ENCODE results near the gene CSF1R. TPM values are rescaled to one million over a fixed set of nuclear protein-coding genes. Genes with fewer than 3 reads are reported as not detected.

CSF1R gene
- total and polyA plus RNA-seq, 2 donors (not counting 3 experiments of a cell fraction or from before 2014, with no cell fraction given), result not detected

DNA sequence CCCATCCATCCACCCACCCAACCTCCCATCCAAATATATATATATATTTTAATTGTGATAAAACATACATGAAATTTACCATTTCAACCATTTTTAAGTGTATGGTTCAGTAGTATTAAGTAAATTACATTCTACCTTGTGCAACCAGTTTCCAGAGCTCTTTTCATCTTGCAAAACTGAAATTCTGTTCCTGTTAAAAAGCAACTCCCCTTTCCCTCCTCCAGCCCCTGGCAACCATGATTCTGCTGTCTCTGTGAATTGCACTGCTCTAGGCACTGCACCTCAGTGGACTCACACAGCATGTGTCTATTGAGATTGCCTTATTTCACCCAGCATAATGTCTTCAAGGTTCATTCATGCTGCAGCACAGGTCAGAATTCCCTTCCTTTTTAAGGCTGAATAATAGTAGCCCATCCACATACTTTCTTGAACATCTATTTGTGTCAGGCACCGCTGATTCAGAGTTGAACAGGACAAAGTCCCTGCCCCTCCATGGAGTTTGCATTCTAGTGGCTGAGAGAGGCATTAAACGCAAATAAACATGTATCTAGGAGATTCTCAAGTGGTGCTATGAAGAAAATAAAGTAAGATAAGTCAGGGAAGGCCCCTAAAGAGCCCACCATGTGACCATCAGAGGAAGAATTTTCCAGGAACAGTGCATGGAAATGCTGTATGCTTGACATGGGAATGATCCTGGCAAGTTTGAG, 24.0 kb downstream of the CSF1R start:
- no peak overlapping the region for H3K27ac ChIP-seq (ENCODE audit: insufficient read depth, low read depth, low read length)
- TF ChIP-seq POLR2AphosphoS5 (IDR thresholded peaks at IDR 0.05; ENCODE audit: insufficient read depth, low read depth, low read length), result no peak
- TF ChIP-seq, protein P1, sequence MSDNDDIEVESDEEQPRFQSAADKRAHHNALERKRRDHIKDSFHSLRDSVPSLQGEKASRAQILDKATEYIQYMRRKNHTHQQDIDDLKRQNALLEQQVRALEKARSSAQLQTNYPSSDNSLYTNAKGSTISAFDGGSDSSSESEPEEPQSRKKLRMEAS (IDR thresholded peaks at IDR 0.05; ENCODE audit: insufficient read depth, insufficient read length), result no peak
- TF ChIP-seq EZH2 (IDR thresholded peaks at IDR 0.05; ENCODE audit: borderline replicate concordance, low read depth, low read length, severe bottlenecking), result no peak
- DNase-seq (ENCODE audit: low read depth, low spot score), result no peak
- BruUV-seq (replicated peaks), result no TSS peak
- H3K4me2 ChIP-seq (ENCODE audit: insufficient read depth, low read length), result no peak overlapping the region
- POLR2A ChIA-PET, result no interaction called here
- peaks cover 13% of the 10 kb centered on the region for H3K4me1 ChIP-seq (ENCODE audit: control insufficient read depth, extremely low read depth, insufficient read depth, low read length)
- intact Hi-C loops (cut with micrococcal nuclease), result no loop called here
- no peaks in the 10 kb centered on the region for H3K9me3 ChIP-seq (replicated peaks; ENCODE audit: control insufficient read depth, insufficient read depth, low read length)
- no peak overlapping the region for H2AFZ ChIP-seq (ENCODE audit: low read depth, low read length)
- dilution Hi-C loops (cut with MboI; ENCODE audit: extremely low pct_ligation_motif_present, low sequenced_read_pairs), result no loop called here
- no peak overlapping the region for H3K4me3 ChIP-seq (replicated peaks in 1 of 3; ENCODE audit: insufficient read depth in 1 of 3, low read depth in 1 of 3, low read length in 3 of 3)
- CTCF ChIA-PET, result interaction anchor here (2.4 to 2.5 kb wide), 2 partner anchors 9 to 13 kb away, joined by 11 to 14 read pairs; no protein-coding TSS in a partner anchor
- no peaks in the 10 kb centered on the region for H3K36me3 ChIP-seq (ENCODE audit: control insufficient read depth in 2 of 2, extremely low read depth in 1 of 2, insufficient read depth in 2 of 2, low read length in 2 of 2)
- no peaks in the 10 kb centered on the region for H3K27me3 ChIP-seq (ENCODE audit: control insufficient read depth in 2 of 2, insufficient read depth in 2 of 2, low read length in 2 of 2)
- no peak overlapping the region for H3K9ac ChIP-seq (replicated peaks; ENCODE audit: extremely low read depth, insufficient read depth, low read length)
- H3K9me1 ChIP-seq (replicated peaks; ENCODE audit: control insufficient read depth, extremely low read depth, insufficient read depth, low read length), result no peaks in the 10 kb centered on the region
- no peaks in the 10 kb centered on the region for H3K79me2 ChIP-seq (ENCODE audit: control insufficient read depth, insufficient read depth, low read length)
- no peak for FAIRE-seq
- H4K20me1 ChIP-seq (replicated peaks; ENCODE audit: control insufficient read depth, extremely low read depth, insufficient read depth, low read length), result no peaks in the 10 kb centered on the region

DNA sequence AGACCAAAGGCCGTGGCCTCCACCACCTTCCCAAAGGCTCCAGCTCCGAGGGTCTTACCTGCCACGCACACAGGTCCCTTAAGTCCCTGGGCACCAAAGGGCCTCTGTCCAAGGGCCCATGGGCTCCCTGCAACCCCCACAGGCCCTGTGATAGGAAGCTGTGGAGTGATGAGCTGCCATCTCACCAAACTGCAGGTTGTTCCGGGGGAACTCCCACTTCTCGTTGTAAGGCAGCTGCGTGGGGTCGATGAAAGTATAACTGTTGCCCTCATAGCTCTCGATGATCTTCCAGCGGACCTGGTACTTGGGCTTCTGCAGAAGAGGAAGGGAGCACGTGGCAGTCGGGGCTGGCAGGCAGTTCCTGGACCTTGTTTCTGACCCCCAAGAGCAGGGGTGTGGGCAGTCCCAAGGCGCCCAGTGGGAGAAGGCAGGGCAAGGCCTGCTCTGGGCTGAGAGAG, 24.8 kb downstream of the CSF1R start:
- intact Hi-C loops (cut with micrococcal nuclease), result no loop called here

More for the DNA sequence above, 24.8 kb downstream of the CSF1R start:
- no TSS peak for BruUV-seq (replicated peaks)
- Histone ChIP-seq H3K9me3 (replicated peaks; ENCODE audit: control insufficient read depth, insufficient read depth, low read length) (no peaks in the 10 kb centered on the region), H3K9ac (replicated peaks; ENCODE audit: extremely low read depth, insufficient read depth, low read length) (no peak overlapping the region), H3K4me3 (replicated peaks in 1 of 3; ENCODE audit: insufficient read depth in 1 of 3, low read depth in 1 of 3, low read length in 3 of 3) (no peak overlapping the region), H3K4me2 (ENCODE audit: insufficient read depth, low read length) (no peak overlapping the region), H3K4me1 (ENCODE audit: control insufficient read depth, extremely low read depth, insufficient read depth, low read length) (peaks cover 5% of the 10 kb centered on the region), H4K20me1 (replicated peaks; ENCODE audit: control insufficient read depth, extremely low read depth, insufficient read depth, low read length) (no peaks in the 10 kb centered on the region), H3K36me3 (ENCODE audit: control insufficient read depth in 2 of 2, extremely low read depth in 1 of 2, insufficient read depth in 2 of 2, low read length in 2 of 2) (no peaks in the 10 kb centered on the region), H2AFZ (ENCODE audit: low read depth, low read length) (no peak overlapping the region), H3K27ac (ENCODE audit: insufficient read depth, low read depth, low read length) (no peak overlapping the region), H3K79me2 (ENCODE audit: control insufficient read depth, insufficient read depth, low read length) (no peaks in the 10 kb centered on the region), H3K9me1 (replicated peaks; ENCODE audit: control insufficient read depth, extremely low read depth, insufficient read depth, low read length) (no peaks in the 10 kb centered on the region), H3K27me3 (ENCODE audit: control insufficient read depth in 2 of 2, insufficient read depth in 2 of 2, low read length in 2 of 2) (no peaks in the 10 kb centered on the region)
- ChIA-PET CTCF (interaction anchor here (1.0 to 1.4 kb wide), 3 partner anchors 12 to 101 kb away, joined by 3 read pairs; no protein-coding TSS in a partner anchor), POLR2A (no interaction called here)
- dilution Hi-C loops (cut with MboI; ENCODE audit: extremely low pct_ligation_motif_present, low sequenced_read_pairs), result no loop called here
- TF ChIP-seq GATA2 (IDR thresholded peaks at IDR 0.05; ENCODE audit: insufficient read depth, insufficient read length, low read depth, low read length) (no peak), JUN (IDR thresholded peaks at IDR 0.05; ENCODE audit: borderline replicate concordance, insufficient read depth, insufficient read length, low read depth) (no peak), EZH2 (IDR thresholded peaks at IDR 0.05; ENCODE audit: borderline replicate concordance, low read depth, low read length, severe bottlenecking) (no peak)
- TF ChIP-seq, protein P2, sequence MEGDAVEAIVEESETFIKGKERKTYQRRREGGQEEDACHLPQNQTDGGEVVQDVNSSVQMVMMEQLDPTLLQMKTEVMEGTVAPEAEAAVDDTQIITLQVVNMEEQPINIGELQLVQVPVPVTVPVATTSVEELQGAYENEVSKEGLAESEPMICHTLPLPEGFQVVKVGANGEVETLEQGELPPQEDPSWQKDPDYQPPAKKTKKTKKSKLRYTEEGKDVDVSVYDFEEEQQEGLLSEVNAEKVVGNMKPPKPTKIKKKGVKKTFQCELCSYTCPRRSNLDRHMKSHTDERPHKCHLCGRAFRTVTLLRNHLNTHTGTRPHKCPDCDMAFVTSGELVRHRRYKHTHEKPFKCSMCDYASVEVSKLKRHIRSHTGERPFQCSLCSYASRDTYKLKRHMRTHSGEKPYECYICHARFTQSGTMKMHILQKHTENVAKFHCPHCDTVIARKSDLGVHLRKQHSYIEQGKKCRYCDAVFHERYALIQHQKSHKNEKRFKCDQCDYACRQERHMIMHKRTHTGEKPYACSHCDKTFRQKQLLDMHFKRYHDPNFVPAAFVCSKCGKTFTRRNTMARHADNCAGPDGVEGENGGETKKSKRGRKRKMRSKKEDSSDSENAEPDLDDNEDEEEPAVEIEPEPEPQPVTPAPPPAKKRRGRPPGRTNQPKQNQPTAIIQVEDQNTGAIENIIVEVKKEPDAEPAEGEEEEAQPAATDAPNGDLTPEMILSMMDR (IDR thresholded peaks at IDR 0.05; ENCODE audit: extremely low read depth in 1 of 2, insufficient read depth in 1 of 2, low read depth in 1 of 2, low read length in 2 of 2), result no peak
- DNase-seq (ENCODE audit: low read depth, low spot score), result no peak
- no peak for FAIRE-seq
